ENCODE measurements around the gene CDX1.

The CDX1 gene

GRCh38 chr5:150125334-150125733 is 41.2 kb upstream of the CDX1 start:
- no peak for DNase-seq (ENCODE audit: low read depth)
- TF ChIP-seq CTCF (IDR thresholded peaks at IDR 0.05; ENCODE audit: insufficient read depth, low read depth, low read length, missing control alignments), result no peak

GRCh38 chr5:150126199-150126920 is 40.2 kb upstream of the CDX1 start:
- no peak overlapping the region for H3K4me3 ChIP-seq (ENCODE audit: low read depth, low read length)
- DNase-seq (ENCODE audit: low read depth), result no peak
- no peak for TF ChIP-seq CTCF (IDR thresholded peaks at IDR 0.05; ENCODE audit: insufficient read depth, low read depth, low read length, missing control alignments)

More at GRCh38 chr5:150125334-150125733, 41.2 kb upstream of the CDX1 start:
- H3K4me3 ChIP-seq (ENCODE audit: low read depth, low read length), result no peak overlapping the region

GRCh38 chr5:150126921-150127265 is 39.7 kb upstream of the CDX1 start:
- no peak overlapping the region for H3K4me3 ChIP-seq (ENCODE audit: low read depth, low read length)

GRCh38 chr5:150129454-150129812 is 37.1 kb upstream of the CDX1 start:
- no peak for TF ChIP-seq CTCF (IDR thresholded peaks at IDR 0.05; ENCODE audit: insufficient read depth, low read depth, low read length, missing control alignments)
- no peak for DNase-seq (ENCODE audit: low read depth)
- H3K4me3 ChIP-seq (ENCODE audit: low read depth, low read length), result no peak overlapping the region

More at GRCh38 chr5:150126921-150127265, 39.7 kb upstream of the CDX1 start:
- no peak for TF ChIP-seq CTCF (IDR thresholded peaks at IDR 0.05; ENCODE audit: insufficient read depth, low read depth, low read length, missing control alignments)
- DNase-seq (ENCODE audit: low read depth), result no peak

GRCh38 chr5:150129813-150130492 is 36.6 kb upstream of the CDX1 start:
- H3K4me3 ChIP-seq (ENCODE audit: low read depth, low read length), result no peak overlapping the region
- TF ChIP-seq CTCF (IDR thresholded peaks at IDR 0.05; ENCODE audit: insufficient read depth, low read depth, low read length, missing control alignments), result peak; percentile 95
- peak; percentile 71 for DNase-seq (ENCODE audit: low read depth)

GRCh38 chr5:150130493-150130922 is 36.1 kb upstream of the CDX1 start:
- no peak overlapping the region for H3K4me3 ChIP-seq (ENCODE audit: low read depth, low read length)
- DNase-seq (ENCODE audit: low read depth), result no peak
- TF ChIP-seq CTCF (IDR thresholded peaks at IDR 0.05; ENCODE audit: insufficient read depth, low read depth, low read length, missing control alignments), result no peak

Measured in GM12865 (cell line).